T-helper 22 cell (primary cell): ENCODE data around the gene INPP4A.
A peak's percentile ranks its signal among the peaks of the same experiment; 100 is the strongest.
"Not testable (repeated sequence)": the region's sequence is repeated elsewhere in the genome, so short reads cannot be mapped to it uniquely, and the experiment has no call there.

Source experiments
- DNase-seq: peaks from one replicate; pipeline ENCODE4 v3.0.0-alpha.2; 2020; ENCODE audit warnings: low read depth

INPP4A gene

DNA sequence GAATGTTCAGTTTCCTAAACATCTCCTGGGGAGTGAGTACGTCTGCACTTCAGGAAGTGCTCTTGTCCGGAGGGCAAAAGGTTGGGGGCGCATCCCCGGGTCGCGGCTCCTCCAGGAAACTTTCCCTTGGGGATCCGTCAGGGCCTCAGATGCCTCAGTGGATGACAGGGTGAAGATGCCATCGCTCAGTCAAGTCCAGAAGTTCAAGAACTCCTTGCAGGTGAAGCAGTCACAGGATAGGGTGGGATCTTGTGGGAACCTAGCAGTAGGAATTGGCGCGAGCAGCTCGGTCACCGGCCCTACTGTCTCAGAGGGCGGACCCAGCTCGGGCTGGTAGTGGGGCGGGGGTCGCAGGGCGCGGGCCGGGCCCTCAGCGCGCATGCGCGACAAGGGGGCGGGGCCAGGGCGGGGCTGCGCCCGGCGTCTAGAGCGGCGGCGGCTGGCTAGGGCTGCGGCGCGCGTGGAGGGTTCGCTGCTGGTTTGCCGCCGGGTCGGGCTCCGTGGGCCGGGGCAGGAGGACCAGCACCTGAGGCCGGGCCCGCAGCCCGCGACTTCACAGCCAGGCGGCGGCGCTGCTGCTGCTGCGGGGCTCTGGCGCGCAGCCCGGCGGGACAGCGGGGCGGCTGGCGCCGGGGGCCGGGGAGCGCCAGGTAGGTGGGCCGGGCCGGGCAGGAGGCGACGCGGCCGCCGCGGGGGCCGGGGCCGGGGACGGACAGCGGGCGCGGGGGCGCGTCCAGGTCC lies at the start of gene INPP4A:
Gene INPP4A, plus strand, starts transcription at position 423 of the 741 bp plus-strand sequence. CDS start 75,191 bp downstream, outside the sequence.
- peak; percentile 65 for DNase-seq

DNA sequence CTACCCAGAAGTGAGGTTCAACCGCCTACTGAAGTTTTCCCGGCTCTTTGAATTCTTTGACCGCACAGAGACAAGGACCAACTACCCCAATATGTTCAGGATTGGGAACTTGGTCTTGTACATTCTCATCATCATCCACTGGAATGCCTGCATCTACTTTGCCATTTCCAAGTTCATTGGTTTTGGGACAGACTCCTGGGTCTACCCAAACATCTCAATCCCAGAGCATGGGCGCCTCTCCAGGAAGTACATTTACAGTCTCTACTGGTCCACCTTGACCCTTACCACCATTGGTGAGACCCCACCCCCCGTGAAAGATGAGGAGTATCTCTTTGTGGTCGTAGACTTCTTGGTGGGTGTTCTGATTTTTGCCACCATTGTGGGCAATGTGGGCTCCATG lies 48.7 kb upstream of the INPP4A start:
- DNase-seq: no peak

DNA sequence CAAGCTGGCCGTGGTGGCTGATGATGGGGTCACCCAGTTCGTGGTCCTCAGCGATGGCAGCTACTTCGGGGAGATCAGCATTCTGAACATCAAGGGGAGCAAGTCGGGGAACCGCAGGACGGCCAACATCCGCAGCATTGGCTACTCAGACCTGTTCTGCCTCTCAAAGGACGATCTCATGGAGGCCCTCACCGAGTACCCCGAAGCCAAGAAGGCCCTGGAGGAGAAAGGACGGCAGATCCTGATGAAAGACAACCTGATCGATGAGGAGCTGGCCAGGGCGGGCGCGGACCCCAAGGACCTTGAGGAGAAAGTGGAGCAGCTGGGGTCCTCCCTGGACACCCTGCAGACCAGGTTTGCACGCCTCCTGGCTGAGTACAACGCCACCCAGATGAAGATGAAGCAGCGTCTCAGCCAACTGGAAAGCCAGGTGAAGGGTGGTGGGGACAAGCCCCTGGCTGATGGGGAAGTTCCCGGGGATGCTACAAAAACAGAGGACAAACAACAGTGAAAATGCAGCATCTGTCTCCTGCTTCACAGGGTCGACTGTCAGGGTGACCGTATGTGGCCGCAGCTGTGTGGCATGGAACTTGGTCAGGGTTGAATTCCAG lies 47.8 kb upstream of the INPP4A start:
- no peak for DNase-seq

DNA sequence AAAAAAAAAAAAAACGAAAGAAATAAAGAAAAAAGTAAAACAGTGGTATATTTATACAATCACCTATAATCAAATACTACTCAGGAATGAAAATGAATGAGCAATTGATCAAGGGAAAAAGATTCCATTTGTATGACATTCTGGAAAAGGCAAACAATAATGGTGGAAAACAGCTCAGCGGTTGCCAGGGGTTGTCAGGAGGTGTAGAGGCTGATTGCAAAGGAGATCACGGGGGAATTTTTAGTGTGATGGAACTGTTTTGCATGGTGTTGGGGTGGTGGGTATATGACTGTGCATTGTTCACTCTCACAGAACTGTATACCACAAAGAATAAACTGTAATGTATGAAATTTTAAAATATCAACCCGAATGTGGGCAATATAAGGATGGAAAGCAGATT lies 45.5 kb upstream of the INPP4A start:
- no peak for DNase-seq

DNA sequence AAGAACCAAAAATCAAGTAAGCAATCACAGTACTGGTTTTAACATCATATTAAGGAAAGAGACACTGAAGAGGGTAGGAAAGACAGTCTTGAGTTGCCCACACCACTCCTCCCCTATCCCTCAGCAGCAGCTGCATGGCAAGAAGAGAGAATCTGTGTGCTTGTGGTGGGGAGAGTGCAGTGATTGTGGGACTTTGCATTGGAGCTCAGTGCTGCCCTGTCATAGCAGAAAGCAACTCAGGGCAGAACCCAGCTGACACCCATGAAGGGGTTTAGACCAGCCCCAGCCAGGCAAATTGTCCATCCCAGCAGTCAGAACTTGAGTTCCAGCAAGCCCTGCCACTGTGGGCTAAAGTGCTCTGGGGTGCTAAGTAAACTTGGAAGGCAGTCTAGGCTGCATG lies 40.8 kb upstream of the INPP4A start:
- DNase-seq: no peak

DNA sequence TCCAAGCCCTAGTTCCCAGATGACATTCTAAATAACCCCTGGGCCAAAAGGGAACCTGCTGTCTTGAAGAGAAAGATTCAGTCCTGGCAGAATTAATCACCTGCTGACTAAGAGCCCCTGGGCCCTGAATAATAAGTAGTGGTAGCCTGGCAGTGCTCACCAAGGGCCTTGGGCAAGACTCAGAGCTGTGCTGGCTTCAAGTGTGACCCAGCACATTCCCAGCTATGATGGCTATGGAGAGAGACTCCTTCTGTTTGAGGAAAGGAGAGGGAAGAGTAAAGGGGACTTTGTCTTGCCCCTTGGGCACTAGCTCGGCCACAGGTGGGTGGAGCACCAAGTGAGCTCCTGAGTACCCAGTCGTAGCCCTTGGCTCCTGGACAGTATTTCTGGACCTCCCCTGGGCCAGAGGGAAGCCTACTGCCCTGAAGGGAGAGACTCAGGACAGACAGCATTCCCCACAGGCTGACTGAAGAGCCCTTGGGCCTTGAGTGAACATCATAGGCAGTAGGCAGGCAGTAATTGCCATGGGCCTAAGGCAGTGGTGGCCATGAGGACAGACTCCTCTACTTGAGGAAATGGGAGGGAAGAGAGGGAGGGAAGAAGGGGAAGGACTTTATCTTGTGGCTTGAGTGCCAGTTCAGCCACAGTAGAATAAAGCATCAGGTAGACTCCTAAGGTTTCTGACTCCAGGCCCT lies 40.0 kb upstream of the INPP4A start:
- DNase-seq: no peak

DNA sequence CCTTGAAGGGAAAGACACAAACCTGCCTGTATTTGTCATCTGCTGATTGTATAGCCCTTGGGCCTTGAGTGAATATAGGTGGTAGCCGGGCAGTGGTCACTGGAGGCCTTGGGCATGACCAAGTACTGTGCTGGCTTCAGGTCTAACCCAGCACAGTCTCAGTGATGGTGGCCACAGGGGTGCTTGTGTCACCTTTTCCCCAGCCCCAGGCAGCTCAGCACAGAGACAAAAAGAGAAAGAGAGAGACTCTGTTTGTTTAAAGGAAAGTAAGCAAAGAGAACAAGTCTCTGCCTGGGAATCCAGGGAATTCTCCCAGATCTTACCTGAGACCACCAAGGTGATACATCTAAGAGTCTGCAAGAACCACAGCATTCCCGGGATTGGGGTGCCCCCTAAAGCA lies 39.4 kb upstream of the INPP4A start:
- no peak for DNase-seq

DNA sequence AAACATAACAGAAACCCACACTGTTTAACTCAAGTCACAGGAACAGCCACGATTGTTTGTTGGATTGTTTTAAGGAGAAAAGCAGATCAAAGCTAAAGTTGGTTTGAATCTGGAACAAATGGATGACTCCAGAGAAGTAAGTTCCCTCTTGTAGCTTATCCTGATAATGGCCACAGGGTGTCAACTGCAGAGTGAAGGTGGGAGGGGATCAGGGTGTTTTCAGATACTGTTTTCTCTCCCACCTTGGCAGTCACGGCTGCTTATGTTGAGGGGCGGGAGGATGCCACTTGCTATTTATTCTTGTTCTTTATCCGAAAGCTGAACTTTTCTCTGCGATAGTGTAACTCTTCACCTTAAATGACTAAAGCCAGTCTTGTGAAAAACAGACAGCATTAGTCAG lies 36.5 kb upstream of the INPP4A start:
- no peak for DNase-seq

DNA sequence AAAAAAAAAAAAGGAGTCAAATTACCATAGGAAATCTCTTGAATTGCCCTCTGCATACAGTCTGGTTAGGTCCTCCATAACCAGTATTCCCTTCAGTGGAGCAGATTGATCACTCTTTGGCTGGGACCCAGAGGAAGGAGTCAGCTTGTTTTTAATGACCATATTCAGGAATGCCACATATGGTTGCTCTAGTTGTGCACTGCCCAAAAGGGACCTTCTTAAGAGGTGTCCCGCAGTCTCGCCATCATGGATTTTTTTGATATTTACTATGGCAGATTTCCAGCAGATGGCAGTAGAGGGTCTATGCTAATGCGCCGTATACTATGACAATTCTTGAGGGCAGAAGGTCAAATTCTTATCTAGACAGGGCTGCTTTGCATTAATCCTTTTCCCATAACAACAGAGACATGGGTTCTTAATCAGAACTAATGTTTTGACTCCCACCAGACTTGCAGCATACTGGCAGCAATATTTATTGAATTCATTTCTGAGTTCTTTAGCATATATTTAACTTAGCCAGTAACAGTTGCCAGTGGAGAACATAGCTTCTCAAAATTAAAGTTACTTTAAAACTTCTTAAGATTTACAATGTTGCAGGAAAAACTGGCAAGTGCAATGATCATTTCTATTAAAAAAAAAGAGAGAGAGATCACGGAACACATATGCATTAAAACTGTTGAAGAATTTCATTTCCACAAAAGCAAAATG lies 31.8 kb upstream of the INPP4A start:
- peak; percentile 9 for DNase-seq

DNA sequence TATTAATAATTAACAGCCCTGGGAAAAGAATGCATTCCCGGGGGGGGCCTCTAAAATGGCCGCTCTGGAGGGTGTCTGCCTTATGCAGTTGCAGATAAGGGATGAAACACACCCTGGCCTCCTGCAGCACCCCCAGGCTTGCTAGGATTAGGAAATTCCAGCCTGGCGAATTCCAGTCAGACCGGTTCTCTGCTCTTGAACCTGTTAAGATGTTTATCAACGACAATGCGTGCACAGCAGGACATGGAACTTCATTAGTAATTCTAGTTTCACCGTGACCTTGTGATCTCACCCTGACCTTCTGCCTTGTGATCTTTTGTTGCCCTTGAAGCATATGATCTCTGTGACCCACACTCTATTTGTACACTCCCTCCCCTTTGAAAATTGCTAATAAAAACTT lies 30.4 kb upstream of the INPP4A start:
- DNase-seq: not testable (repeated sequence)

DNA sequence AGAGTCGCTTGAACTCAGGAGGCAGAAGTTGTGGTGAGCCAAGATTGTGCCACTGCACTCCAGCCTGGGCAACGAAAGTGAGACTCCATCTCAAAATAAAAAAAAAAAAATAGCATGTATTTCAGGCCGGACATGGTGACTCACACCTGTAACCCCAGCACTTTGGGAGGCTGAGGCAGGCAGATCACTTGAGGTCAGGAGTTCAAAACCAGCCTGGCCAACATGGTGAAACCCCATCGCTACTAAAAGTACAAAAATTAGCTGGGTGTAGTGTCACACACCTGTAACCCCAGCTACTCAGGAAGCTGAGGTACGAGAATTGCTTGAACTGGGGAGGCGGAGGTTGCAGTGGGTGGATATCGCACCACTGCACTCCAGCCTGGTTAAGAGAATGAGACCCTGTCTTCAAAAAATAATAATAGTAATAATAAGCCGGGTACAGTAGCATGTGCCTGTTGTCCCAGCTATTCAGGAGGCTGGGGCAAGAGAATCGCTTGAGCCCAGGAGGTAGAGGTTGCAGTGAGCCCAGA lies 28.9 kb upstream of the INPP4A start:
- not testable (repeated sequence) for DNase-seq

DNA sequence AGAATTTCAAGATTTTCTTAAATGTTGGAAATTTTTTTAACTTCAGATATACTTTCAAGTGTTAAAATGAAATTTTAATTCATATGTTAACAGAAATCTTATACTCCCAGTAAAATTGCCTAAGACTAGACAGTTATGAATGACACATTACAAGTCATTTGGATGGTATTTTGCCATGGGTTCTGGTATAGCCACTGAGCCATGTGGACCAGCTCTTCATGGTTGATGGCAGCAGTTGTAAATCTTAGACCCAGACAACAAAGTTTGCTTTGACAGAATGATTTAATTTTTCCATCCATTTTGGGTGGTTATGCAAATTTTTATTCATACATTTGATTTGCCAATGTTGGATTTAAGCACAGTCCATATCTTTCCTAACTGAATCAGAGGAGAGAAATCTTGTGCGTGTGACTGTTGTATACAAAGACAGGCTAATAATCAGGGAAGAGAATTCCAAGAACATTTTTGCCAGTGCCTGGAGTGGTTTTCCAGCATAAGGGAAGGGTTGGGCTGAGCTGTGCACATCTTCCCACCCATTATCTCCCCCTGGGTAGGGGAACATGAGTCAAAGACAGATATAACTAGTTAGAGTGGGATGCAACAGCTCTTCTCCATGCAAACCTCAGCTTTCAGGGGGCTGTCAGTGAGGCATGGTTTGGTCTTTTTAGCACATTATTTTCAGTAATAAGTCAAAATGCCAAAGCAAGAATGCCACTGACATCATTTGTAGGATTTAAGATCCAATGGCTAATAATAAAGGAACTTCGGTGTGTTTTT lies 28.1 kb upstream of the INPP4A start:
- no peak for DNase-seq

DNA sequence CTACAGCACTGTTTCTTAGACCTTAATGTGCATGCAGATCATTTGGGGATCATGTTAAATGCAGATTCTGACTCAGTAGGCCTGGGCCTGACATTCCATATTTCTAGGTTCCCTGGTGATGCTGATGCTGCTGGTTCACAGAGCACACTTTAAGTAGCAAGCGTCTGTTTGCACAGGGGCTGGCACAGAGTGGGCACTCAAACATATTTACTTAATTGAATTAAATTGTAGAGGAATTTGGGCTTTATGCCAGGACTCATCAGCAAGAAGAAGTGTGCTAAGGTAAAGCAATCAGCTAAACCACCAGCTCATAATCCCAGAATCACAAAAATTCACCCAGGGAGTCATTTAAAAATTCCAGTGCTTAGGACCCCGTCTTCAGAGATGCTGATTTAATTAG lies 25.1 kb upstream of the INPP4A start:
- no peak for DNase-seq

DNA sequence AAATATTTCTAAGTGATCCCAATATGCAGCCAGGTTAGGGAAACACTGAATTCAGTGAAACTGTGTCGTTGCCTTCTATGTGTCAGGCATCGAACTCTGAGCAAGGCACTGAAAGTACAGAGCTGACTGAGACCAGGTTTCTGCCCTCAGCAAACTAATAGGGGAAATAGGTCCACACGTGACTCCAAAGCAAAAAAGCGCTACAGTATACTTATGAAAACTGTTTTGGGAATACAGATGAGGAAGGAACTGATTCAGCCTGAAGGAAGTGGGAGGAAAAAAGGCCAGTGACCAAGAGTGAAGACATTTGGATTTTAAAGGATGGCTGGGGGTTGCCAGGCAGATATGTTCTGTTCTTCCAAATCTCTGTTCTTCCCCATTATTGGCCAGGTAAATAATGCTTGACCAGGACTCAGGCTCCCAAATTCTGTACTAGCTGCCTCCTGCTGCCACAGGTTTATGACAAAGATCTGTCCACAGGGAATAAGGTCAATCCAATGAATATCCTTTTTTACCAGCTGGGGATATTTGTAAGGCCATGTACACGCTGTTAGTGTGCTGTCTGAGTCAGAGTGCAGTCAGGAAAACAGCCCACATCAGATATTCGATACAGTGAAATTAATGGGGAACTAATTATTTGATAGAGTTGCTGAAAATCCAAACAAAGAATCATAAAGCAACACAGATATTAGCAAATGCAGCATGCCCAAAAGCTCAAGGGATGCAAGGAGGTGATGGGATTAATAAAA lies 24.5 kb upstream of the INPP4A start:
- no peak for DNase-seq

DNA sequence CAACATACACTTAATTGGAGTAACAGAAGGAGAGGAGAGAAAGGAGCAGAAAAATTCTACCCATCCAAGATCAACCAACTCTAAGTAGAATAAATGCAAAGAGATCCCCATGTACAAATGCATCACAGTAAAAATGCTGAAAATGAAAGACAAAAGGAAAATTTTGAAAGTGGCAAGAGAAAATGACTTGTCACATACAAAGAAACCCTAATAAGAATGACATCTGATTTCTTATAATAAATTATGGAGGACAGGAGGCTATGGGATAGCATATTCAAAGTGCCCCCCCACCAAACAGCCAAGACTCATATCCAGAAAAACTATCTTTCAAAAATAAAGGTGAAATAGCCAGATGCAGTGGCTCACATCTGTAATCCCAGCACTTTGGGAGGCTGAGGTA lies 22.2 kb upstream of the INPP4A start:
- DNase-seq: no peak

DNA sequence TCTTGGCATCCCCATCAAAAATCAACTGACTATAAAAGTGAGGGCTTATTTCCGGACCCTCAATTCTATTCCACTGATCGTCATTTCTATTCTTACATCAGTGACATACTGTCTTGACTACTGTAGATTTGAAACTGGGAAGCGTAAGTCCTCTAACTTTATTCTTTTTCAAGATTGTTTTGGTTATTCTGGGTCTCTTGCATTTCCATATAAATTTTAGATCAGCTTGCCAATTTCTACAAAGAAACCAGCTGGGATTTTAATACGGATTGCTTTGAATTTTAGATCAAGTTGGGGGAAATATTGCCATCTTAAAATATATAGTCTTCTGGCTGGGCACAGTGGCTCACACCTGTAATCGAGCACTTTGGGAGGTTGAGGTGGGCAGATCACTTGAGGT lies 17.9 kb upstream of the INPP4A start:
- no peak for DNase-seq

DNA sequence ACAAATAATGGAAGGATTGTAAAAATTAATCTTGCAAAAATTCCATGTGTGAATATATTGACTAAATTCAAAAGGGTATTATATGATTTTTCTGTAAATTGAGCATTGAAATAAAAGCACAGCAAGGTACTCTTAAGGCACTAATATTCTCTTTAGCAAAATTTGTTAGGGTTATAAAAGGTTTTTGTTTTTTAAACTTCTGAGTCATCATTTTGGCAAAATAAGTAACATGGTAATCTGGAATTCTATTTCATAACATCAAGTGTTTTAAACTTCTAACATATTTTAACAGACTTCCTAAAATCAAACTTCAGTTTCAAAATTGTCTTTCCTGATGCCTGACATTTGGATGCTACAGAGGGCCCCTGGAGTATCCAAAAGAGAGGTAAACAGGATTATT lies 12.5 kb upstream of the INPP4A start:
- no peak for DNase-seq

DNA sequence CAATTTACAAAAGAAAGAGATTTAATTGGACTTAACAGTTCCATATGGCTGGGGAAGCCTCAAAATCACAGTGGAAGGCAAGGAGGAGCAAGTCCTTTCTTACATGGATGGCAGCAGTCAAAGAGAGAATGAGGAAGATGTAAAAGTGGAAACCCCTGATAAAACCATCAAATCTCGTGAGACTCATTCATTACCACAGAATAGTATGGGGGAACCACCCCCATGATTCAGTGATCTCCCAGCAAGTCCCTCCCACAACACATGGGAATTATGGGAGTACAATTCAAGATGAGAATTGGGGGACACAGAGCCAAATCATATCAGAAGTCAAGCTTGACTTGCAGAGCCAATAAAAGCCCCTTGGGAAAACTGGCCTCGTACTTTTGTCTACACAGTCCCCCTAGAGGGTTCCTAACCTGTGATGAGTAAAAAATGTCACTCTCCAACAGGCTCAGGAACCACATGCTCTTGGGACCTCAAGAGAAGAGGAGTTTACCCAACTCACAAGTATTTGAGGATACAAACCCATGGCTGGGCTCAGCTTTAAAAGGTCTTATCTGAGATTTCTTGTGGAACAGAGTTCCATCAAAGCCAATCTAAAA lies 11.2 kb upstream of the INPP4A start:
- no peak for DNase-seq

DNA sequence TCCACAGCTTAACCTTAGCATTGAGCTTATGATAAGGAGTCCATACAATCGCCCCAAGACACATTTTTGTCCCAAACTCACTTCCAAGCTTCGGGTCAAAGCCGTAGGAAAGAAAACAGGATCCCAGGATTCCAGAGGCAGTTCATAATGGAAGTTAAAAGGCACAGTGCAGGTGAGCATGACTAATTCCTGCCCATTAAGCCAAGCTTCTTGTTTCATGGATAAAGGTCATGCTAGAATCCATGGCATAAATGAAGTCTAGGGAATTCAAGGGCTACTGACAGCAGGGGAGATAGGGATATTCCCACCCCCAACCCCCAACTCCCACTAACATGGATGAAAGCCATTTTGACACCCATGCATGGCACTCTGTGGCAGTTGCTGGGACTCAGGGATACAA lies 10.2 kb upstream of the INPP4A start:
- DNase-seq: no peak

DNA sequence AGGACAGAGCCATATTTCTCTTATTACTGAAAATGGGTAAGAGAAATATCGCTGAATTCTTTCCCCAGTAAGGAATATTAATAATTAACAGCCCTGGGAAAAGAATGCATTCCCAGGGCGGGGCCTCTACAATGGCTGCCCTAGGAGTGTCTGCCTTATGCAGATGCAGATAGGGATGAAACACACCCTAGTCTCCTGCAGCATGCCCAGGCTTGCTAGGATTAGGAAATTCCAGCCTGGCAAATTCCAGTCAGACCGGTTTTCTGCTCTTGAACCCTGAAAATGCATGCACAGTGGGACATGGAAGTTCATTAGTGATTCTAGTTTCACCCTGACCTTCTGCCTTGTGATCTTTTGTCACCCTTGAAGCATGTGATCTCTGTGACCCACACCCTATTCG lies 9.0 kb upstream of the INPP4A start:
- not testable (repeated sequence) for DNase-seq

DNA sequence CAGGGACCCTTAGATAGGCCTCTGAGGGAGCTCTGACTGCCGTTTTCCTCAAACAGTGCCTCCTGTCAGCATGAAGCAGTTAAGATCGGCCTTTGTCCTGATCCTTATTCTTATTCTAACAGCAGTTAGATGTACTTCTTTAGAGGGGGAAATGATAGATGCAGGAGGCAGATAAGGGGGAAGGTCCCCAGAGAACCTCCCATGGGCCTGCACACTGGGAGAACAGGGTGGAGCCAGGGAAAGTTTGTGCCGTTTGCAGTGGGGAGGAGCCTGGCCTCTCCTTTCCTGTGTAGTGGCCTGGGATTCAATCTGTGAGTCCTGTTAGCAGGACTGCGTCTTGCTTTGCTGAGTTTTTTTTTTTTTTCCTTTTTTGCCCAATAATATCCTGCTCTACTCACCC lies 7.9 kb upstream of the INPP4A start:
- DNase-seq: no peak
